KBM-7 (cell line): ENCODE results near the gene CDH11.

Experiments
- DNase-seq: peaks from one replicate; pipeline ENCODE4 v3.0.0-alpha.2; 2015
- in situ Hi-C: fragments of 300-500 bp; cut with MboI; formaldehyde crosslinking; loops from 2 replicates; pipeline ENCODE4 v1.14.3; 2020; ENCODE audit warnings: low sequenced_read_pairs, low pct_unique_long_range_greater_than_20kb, mixed read lengths

The CDH11 gene, protein sequence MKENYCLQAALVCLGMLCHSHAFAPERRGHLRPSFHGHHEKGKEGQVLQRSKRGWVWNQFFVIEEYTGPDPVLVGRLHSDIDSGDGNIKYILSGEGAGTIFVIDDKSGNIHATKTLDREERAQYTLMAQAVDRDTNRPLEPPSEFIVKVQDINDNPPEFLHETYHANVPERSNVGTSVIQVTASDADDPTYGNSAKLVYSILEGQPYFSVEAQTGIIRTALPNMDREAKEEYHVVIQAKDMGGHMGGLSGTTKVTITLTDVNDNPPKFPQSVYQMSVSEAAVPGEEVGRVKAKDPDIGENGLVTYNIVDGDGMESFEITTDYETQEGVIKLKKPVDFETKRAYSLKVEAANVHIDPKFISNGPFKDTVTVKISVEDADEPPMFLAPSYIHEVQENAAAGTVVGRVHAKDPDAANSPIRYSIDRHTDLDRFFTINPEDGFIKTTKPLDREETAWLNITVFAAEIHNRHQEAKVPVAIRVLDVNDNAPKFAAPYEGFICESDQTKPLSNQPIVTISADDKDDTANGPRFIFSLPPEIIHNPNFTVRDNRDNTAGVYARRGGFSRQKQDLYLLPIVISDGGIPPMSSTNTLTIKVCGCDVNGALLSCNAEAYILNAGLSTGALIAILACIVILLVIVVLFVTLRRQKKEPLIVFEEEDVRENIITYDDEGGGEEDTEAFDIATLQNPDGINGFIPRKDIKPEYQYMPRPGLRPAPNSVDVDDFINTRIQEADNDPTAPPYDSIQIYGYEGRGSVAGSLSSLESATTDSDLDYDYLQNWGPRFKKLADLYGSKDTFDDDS

GRCh38 chr16:65121870-65122723 lies at the start of gene CDH11:
Gene CDH11, minus strand, starts transcription at chr16:65122063. Its CDS starts 117,194 bp downstream, at chr16:65004869.
- in situ Hi-C loops = no loop called here
- no peak for DNase-seq

DNA sequence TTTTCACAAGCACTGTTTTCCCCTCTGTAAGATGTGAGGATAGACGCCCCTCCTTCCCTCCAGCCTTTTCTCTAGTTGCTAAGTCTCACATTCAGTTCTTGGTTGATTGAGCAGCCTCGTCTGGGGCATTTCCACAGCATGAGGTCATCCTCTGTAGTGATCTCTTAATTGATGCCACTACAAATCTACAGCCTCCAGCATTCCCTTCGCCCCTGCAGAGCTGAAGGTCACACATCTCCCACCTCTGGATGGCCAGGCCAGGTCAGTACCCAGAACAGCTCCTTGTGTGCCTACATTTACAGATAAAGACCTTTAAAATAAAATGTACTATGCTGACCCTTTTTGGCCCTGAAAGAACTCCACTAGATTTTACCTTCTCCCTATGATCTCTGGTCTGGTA lies 32.5 kb upstream of the CDH11 start:
- in situ Hi-C loops = no loop called here
- no peak for DNase-seq

DNA sequence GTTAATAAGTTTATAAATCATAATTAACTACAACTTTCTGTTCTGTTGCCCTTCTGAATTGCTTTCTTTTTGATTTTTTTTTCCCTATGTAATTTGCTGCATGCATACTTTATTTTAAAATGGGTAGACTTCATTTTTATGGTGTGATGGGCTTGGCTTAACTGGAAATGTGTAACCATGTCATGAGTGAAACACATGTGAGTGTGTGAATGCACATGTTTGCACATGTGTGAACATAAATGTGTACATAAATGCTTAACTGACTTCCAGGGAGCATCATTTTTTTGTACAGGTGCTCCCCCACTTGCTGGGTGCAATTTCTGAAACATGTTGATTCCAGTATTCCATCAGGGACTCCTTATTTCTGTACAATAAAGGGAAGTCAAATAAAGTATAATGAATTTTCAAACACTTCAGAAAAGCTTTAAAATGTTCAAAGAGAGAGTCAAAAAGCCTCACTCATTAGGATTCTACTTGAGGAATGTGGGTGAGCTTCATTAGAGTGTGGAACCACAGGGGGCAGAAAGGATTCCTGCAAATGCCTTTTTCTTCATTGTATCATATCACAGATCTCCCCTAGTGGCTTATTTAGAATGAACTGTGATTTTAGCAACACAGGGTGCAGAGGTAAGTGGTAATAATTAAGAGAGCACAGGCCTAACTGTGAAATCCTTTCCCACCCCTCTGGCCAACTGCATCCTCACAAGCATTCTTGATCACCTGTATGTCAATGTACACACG lies 31.7 kb upstream of the CDH11 start:
- in situ Hi-C loops = no loop called here
- DNase-seq = no peak

DNA sequence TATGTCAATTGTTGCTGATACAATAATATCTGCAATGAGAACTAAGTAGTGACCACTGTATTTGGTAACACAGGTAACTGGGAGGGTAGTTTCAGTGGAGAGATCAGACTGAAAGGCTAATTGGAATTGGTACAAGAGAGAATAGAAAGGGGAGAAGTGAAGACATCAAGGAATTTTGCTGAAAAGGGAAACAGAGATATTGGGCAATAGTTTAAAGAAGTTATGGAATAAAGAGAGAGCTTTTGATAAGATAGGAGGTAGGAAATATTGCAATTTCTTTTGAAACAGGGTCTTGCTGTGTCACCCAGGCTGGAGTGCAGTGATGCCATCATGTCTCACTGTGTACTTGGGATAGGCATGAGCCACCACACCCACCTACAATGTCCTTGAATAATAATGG lies 26.9 kb upstream of the CDH11 start:
- DNase-seq = no peak
- in situ Hi-C loops = no loop called here

GRCh38 chr16:65142276-65142675 lies 20.4 kb upstream of the CDH11 start:
- no peak for DNase-seq
- in situ Hi-C loops = no loop called here

DNA sequence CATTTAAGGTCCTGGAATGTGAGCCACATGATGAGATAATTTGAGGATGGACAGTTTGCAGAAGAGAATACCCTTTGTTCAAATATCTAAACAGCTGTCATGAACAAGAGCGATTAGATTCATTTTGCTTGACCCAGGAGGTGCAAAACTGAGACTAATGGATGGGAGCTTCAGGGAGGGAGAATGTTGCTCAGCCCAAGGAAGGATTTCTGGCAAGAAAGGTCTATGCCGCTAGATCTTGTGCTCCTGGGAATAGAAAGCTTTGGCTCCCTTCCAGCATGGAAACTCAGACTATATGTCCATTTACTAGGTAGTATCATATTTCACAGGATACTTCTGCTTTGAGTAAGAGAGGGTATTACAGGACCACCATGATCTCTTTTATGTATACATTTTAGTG lies 14.8 kb upstream of the CDH11 start:
- in situ Hi-C loops = no loop called here
- DNase-seq = no peak

GRCh38 chr16:65126845-65127624 lies 5.2 kb upstream of the CDH11 start:
- in situ Hi-C loops = no loop called here
- DNase-seq = peak; percentile 4

DNA sequence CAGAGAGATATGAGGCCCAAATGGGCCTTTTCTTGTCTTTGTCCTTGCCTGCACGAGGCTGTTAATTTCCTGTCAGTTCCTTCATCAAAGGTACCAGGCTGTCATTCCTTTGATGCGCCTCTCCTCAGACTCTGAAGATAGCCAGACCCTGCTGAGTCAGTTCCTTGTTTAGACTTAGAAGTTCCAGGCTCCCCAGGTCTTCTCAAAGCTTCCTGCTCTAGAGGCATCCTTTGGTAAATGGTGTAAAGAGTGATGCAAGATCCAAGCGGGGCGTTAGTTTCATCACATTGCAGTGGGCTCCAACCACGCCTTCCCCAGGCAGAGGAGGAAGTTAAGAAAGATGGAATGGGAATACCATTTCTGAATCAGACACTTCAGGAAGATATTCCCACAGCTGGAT lies 4.0 kb upstream of the CDH11 start:
- in situ Hi-C loops = no loop called here
- peak; percentile 3 for DNase-seq

- no peak for DNase-seq
- in situ Hi-C loops = no loop called here
These were observed 3.5 kb upstream of the CDH11 start for GRCh38 chr16:65125322-65125721.

- no peak for DNase-seq
- in situ Hi-C loops = no loop called here
These were observed 2.7 kb upstream of the CDH11 start for GRCh38 chr16:65124596-65124995.

DNA sequence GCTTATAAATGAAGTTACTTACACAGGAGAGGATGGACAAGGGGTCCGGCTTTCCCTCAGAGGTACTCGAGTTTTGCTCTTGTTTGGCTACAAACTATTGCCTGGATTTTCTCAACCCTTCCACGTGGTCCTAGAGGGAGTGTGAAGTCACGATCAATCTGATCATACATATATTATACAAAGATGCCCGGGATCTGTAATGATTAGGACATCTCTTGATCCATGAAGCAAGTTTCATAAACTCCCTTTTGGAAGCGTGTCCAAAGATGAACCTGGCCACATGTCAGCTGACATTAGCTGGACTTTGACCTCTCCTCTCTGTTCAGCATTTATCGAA lies 2.3 kb upstream of the CDH11 start:
- in situ Hi-C loops = no loop called here
- DNase-seq = no peak

DNA sequence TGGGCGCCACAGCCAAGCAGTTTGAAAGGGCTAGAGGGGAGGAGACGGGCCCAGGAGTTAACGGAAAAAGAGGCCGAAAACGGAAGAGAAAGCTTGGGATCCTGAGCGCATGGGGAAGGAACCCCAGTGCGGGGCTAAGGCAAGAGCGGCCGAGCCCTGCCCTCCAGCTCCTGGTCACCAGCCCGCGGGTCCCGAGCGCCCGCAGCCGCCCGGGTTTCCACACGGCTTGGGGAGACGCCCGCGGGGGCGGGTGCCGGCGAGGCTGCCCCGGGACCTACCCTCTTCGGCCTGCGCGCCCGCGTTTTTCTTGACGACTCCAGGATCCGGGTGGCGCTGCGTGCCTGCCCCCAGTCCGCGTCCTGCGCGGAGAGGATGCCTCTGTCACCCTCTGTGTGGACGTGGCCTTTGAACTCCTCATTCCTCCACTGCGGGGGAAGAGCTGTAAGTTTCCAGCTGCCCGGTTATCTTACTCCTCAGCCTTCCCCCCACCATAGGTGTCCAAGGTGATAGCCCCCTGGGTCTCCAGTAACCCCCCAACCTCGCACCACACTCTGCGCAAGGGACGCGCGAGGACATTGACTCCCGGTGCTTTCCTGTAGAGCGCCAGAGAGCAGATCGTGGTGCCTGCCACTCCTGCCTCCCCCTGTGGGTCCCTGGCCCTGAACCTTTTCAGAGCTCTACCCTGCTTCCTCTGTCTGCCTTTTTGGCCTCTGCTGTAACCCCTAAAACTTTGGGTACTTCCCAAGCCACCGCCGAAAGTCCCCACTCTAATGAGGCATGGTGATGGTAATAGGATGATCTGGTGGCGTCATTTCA lies 1.7 kb upstream of the CDH11 start:
- in situ Hi-C loops = no loop called here

GRCh38 chr16:65122724-65123395 lies 997 bp upstream of the CDH11 start:
- in situ Hi-C loops = no loop called here
- no peak for DNase-seq

More for the DNA sequence above, 1.7 kb upstream of the CDH11 start:
- no peak for DNase-seq

DNA sequence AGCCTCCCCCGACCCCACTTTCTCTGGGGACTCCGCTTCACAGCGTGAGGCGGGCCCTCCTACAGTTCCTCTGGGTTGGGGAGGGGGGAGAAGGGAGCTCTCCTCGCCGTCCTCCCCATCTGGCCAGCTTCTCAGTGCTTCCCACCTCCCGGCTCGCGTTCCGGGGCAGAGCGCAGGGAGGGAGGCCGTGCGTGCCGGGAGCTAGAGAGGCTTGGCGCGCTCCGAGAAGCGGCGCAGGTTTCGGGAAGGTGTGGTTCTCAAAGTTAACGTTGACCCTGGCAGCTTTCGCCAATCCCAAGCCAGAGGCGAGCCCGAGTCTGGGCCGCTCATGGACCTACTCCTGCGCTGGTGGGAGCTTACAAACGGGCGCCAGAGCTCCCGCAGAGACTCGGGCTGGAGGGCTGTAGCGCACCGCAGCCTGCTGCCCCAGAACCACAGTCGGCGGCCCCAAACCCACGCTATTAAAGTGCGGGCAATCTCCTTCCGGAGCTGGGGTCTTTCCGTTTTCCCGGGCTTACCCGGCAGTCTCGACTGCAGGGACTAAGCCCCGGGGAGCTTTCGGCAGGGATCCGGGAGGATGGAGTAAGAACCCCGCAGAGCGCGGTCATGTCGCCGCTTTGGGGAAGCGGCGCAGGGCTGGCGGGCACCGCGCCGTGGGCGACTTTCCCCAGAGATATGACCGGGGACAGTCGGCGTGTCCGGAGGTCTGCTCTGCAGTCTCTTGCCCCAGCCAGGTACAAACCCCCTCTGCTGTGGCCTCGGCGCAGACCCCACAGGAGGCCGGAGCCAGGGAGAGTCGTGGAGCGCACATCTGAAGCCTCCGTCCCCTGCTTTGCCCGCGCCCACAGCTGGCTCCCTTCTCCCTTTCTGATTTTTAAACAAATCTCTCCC lies 787 bp downstream of the CDH11 start:
- DNase-seq = no peak
- in situ Hi-C loops = no loop called here

DNA sequence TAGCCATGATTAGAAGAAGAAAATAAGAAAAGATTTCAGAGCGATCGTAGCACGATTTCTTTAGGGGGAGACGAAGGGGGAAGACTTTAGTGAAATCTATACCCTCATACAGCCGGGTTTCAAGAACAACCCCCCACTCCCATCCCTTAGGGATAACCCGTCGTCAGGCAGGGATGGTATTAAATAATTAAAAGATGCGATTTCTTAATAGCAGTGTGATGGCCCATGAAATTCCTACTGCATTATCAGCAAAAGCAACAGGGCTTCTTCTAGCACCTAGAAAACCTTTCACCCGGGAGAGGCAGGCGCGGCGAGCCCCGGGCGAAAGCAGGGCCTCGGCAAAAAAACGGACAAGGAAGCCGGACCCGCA lies 1.4 kb downstream of the CDH11 start:
- no peak for DNase-seq
- in situ Hi-C loops = no loop called here

DNA sequence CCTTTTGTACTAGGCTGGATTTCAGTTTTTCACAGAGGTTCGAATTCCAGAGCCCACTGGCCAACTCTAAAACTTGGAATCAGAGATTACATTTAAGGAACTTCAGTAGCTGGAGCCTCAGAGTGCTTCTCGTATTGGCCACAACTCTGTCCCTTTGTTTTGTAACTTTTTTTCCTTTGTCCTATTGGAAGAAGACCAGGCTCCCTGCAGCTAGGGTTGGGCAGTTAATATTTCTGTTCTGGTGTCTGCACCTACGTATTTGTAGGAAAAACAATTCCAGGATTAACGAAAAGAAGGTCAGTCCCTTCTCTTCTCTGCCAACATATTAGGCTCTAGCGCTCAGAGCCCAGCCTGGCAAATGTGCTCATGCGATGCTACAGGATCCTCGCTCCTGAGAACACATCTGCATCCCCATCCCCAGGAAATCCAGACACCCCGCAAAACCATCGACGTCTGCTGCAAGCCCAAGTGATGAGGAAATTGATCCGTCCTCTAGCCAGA lies 1.9 kb downstream of the CDH11 start:
- in situ Hi-C loops = no loop called here
- no peak for DNase-seq
